ENCODE data around the gene IFT122. TPM values are rescaled to one million over a fixed set of nuclear protein-coding genes. Genes with fewer than 3 reads are reported as not detected.

The IFT122 gene
- total and polyA plus RNA-seq, 9 donors, result 20.8 to 58.1 (median 45.6) TPM

GRCh38 chr3:129502641-129503408 is 62.8 kb downstream of the IFT122 start:
- TF ChIP-seq POLR2A (IDR thresholded peaks at IDR 0.05) (no peak), CTCF (IDR thresholded peaks at IDR 0.05) (no peak), EP300 (IDR thresholded peaks at IDR 0.05) (no peak)
- WGBS, 3 donors, result 93 to 96% (median 94%) methylated on average over 18 of the region's 18 CpGs
- H3K9me3 ChIP-seq, result no peaks in the 10 kb centered on the region
- no peak overlapping the region for H3K27ac ChIP-seq
- H3K4me3 ChIP-seq, result no peak overlapping the region
- intact Hi-C loops (cut with DNase I), result loop anchor here in 1 of 4 donors (10.0 kb wide), 1 partner anchor 322 kb away; no protein-coding TSS in a partner anchor
- H3K27me3 ChIP-seq, result no peaks in the 10 kb centered on the region
- DNase-seq, result no peak
- no peaks in the 10 kb centered on the region for H3K36me3 ChIP-seq
- no peaks in the 10 kb centered on the region for H3K4me1 ChIP-seq (ENCODE audit: insufficient read depth)

GRCh38 chr3:129503471-129504291 is 63.7 kb downstream of the IFT122 start:
- WGBS, 3 donors, result 75 to 81% (median 79%) methylated on average over 13 of the region's 13 CpGs
- no peak for TF ChIP-seq POLR2A (IDR thresholded peaks at IDR 0.05)
- no peak for TF ChIP-seq EP300 (IDR thresholded peaks at IDR 0.05)
- TF ChIP-seq CTCF (IDR thresholded peaks at IDR 0.05), result no peak
- Histone ChIP-seq H3K9me3 (no peaks in the 10 kb centered on the region), H3K4me1 (ENCODE audit: insufficient read depth) (no peaks in the 10 kb centered on the region), H3K27ac (no peak overlapping the region), H3K36me3 (no peaks in the 10 kb centered on the region), H3K4me3 (no peak overlapping the region), H3K27me3 (no peaks in the 10 kb centered on the region)
- DNase-seq, result no peak
- intact Hi-C loops (cut with DNase I), result loop anchor here in 1 of 4 donors (10.0 kb wide), 1 partner anchor 321 kb away; no protein-coding TSS in a partner anchor

- no peak overlapping the region for H3K27ac ChIP-seq
Observed at GRCh38 chr3:129504471-129505100, 64.6 kb downstream of the IFT122 start.

More at GRCh38 chr3:129504471-129505100, 64.6 kb downstream of the IFT122 start:
- Histone ChIP-seq H3K9me3 (no peaks in the 10 kb centered on the region), H3K27me3 (no peaks in the 10 kb centered on the region), H3K4me1 (ENCODE audit: insufficient read depth) (no peaks in the 10 kb centered on the region), H3K4me3 (no peak overlapping the region), H3K36me3 (no peaks in the 10 kb centered on the region)
- 82 to 89% (median 83%) methylated on average over 5 of the region's 5 CpGs for WGBS, 3 donors
- TF ChIP-seq EP300 (IDR thresholded peaks at IDR 0.05) (no peak), POLR2A (IDR thresholded peaks at IDR 0.05) (no peak), CTCF (IDR thresholded peaks at IDR 0.05) (no peak)
- DNase-seq, result no peak
- intact Hi-C loops (cut with DNase I), result loop anchor here in 1 of 4 donors (10.0 kb wide), 1 partner anchor 320 kb away; no protein-coding TSS in a partner anchor
